ENCODE data around the gene CDH12. TPM values are rescaled to one million over a fixed set of nuclear protein-coding genes. Genes with fewer than 3 reads are reported as not detected.
"Not testable (repeated sequence)": the region's sequence is repeated elsewhere in the genome, so short reads cannot be mapped to it uniquely, and the experiment has no call there.

The CDH12 gene
- total RNA-seq, 4 donors from 2014 or later, result 0.38 to 2.8 (median 0.94) TPM

GRCh38 chr5:22188651-22189050 is 664.5 kb downstream of the CDH12 start:
- DNase-seq (ENCODE audit: low spot score in 2 of 2); H3K4me3 ChIP-seq; H3K4me1 ChIP-seq; H3K9me3 ChIP-seq; H3K27me3 ChIP-seq; H3K27ac ChIP-seq; H3K36me3 ChIP-seq: not testable (repeated sequence)
- WGBS, result 90% methylated on average over 2 of the region's 2 CpGs

GRCh38 chr5:22187632-22188228 is 665.4 kb downstream of the CDH12 start:
- not testable (repeated sequence) for H3K27me3 ChIP-seq; H3K9me3 ChIP-seq; H3K36me3 ChIP-seq; H3K27ac ChIP-seq; H3K4me1 ChIP-seq; DNase-seq (ENCODE audit: low spot score in 2 of 2); H3K4me3 ChIP-seq
- 48% methylated on average over 4 of the region's 4 CpGs for WGBS

- not testable (repeated sequence) for H3K4me1 ChIP-seq; H3K27me3 ChIP-seq; H3K27ac ChIP-seq; H3K9me3 ChIP-seq; DNase-seq (ENCODE audit: low spot score in 2 of 2); H3K36me3 ChIP-seq; H3K4me3 ChIP-seq
- WGBS, result no CpG with 5 or more reads among the region's 2 CpGs
Observed at GRCh38 chr5:22169226-22169625, 683.9 kb downstream of the CDH12 start.

GRCh38 chr5:22168704-22169103 is 684.4 kb downstream of the CDH12 start:
- DNase-seq (ENCODE audit: low spot score in 2 of 2); H3K4me3 ChIP-seq; H3K36me3 ChIP-seq; H3K27me3 ChIP-seq; H3K9me3 ChIP-seq; H3K27ac ChIP-seq; H3K4me1 ChIP-seq: not testable (repeated sequence)
- WGBS, result no CpG with 5 or more reads among the region's 2 CpGs

- not testable (repeated sequence) for H3K4me1 ChIP-seq; H3K36me3 ChIP-seq; H3K27ac ChIP-seq; DNase-seq (ENCODE audit: low spot score in 2 of 2); H3K4me3 ChIP-seq; H3K27me3 ChIP-seq; H3K9me3 ChIP-seq
- 66% methylated on average over 2 of the region's 2 CpGs for WGBS
Observed at GRCh38 chr5:22165931-22166330, 687.2 kb downstream of the CDH12 start.

- not testable (repeated sequence) for H3K4me3 ChIP-seq; H3K27ac ChIP-seq; H3K36me3 ChIP-seq; H3K4me1 ChIP-seq; DNase-seq (ENCODE audit: low spot score in 2 of 2); H3K27me3 ChIP-seq; H3K9me3 ChIP-seq
- 94% methylated on average over 2 of the region's 7 CpGs for WGBS
Observed at GRCh38 chr5:22164910-22165748, 688.0 kb downstream of the CDH12 start.

- no CpG with 5 or more reads among the region's 1 CpG for WGBS
- H3K4me1 ChIP-seq; H3K4me3 ChIP-seq; DNase-seq (ENCODE audit: low spot score in 2 of 2); H3K27ac ChIP-seq; H3K36me3 ChIP-seq; H3K27me3 ChIP-seq; H3K9me3 ChIP-seq: not testable (repeated sequence)
Observed at GRCh38 chr5:22156953-22157352, 696.2 kb downstream of the CDH12 start.

- not testable (repeated sequence) for H3K4me1 ChIP-seq, H3K9me3 ChIP-seq, H3K27me3 ChIP-seq, H3K27ac ChIP-seq, H3K4me3 ChIP-seq, H3K36me3 ChIP-seq
- DNase-seq (ENCODE audit: low spot score in 2 of 2), result peak in 1 of 2 donors; percentile 55
- 54% methylated on average over 2 of the region's 2 CpGs for WGBS
Observed at GRCh38 chr5:22154779-22155178, 698.4 kb downstream of the CDH12 start.

- not testable (repeated sequence) for H3K36me3 ChIP-seq; H3K27me3 ChIP-seq; H3K4me1 ChIP-seq; DNase-seq (ENCODE audit: low spot score in 2 of 2); H3K9me3 ChIP-seq; H3K4me3 ChIP-seq; H3K27ac ChIP-seq
- WGBS, result 48% methylated on average over 9 of the region's 9 CpGs
Observed at GRCh38 chr5:22151801-22152200, 701.3 kb downstream of the CDH12 start.

GRCh38 chr5:22140418-22140817 is 712.7 kb downstream of the CDH12 start:
- not testable (repeated sequence) for H3K4me3 ChIP-seq
- WGBS, result 97% methylated on average over 1 of the region's 1 CpG

GRCh38 chr5:22139662-22140300 is 713.4 kb downstream of the CDH12 start:
- not testable (repeated sequence) for H3K27ac ChIP-seq; H3K4me1 ChIP-seq; DNase-seq (ENCODE audit: low spot score in 2 of 2); H3K36me3 ChIP-seq; H3K4me3 ChIP-seq; H3K9me3 ChIP-seq; H3K27me3 ChIP-seq
- 33% methylated on average over 6 of the region's 6 CpGs for WGBS

More at GRCh38 chr5:22140418-22140817, 712.7 kb downstream of the CDH12 start:
- H3K27me3 ChIP-seq; H3K9me3 ChIP-seq; DNase-seq (ENCODE audit: low spot score in 2 of 2); H3K4me1 ChIP-seq; H3K27ac ChIP-seq; H3K36me3 ChIP-seq: not testable (repeated sequence)

Data from suprapubic skin (tissue), 4 donors.